HG02840 (cell line): ENCODE data around the gene ZNF74.

ENCODE experiments used
- ATAC-seq: cut with Tn5 transposase; IDR thresholded peaks from one replicate; pipeline ENCODE4 v1.9.1; 2021; ENCODE audit warnings: mild to moderate bottlenecking, moderate library complexity, moderate number of reproducible peaks; ENCODE audit not compliant: unreplicated experiment, low FRiP score

The ZNF74 gene

DNA sequence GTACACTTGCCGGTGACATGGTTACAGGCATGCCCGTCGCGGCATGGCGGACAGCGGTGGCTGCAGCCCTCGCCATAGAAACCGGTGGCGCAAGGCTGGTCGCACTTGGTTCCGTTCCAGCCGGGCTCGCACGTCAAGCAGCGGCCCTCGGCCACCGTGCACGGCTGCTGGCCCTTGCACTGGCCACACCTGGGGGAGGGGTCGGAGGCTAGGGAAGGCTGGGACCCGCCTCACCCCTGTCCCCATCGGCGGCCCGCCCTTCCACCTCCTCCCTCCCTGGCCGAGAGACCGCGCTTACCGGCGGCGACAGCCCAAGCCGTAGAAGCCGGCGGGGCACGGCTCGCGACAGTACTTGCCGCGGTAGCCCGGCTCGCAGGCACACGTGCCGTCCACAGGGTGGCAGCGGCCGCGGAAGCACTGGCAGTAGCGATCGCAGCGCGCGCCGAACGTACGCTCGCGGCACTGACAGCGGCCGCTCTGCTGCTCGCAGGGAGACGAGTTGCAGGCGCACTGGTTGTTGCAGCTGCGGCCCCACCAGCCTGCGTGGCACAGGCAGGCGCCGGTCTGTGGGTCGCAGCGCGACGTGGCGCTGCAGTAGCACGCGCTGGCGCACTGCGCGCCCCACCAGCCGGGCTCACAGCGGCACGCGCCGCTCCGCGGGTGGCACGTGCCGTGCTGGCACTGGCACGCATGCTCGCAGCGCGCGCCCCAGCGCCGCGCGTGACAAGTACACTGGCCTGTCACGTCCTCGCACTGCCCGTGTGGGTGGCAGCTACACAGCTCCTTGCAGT is 37.0 kb downstream of the ZNF74 start:
- no peak for ATAC-seq

DNA sequence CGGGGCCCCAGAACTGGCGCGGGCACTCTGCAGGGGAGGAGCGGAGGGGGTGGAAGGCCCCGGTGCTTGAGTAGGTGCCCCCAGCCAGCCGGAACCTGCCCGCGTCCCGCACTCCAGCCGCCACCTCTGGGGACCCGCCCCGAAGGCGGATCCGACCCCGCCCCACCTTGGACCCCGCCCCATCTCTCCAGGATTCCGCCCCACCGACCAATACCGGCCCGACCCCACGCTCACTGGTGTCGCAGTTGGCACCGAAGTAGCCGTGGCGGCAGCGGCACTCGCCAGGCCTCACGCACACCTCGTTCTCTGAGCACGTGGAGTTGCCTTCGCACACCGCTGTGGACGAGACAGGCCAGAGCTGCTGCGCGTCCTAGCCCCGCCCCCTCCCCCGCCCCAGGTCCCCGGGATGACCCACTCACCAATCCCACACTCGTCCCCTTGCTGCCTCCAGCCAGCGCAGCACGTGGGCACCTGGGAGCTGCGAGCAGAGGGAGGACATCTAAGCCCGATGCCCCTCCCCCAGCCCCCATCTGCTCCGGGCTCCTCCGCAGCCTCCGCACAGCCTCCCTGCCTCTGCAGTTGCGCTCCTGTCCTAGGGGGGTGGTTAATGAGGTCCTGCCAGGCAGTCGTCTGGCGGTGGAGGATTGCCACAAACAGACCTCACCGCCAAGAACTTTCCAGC is 37.7 kb downstream of the ZNF74 start:
- ATAC-seq = no peak

DNA sequence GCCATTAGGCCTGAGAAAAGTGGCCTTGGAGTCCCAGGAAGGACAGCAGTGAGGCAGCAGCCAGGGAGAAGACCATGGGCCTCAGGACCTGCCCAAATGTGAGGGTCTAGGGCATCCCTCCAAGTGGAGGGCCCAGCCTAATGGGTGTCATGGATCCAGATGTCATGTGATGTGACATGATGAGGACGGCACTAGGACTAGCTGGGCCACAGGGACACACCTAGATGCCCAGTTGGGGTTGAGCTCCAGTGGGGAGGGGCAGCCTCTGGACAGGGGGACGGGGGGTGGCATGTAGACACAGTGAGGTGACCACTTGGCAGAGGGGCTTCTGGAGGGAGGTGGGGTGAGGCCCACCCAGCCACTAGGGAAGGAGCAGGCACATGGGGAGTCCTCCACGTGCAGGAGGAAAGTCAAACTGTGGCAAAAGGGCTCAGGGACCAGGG is 38.3 kb downstream of the ZNF74 start:
- no peak for ATAC-seq

DNA sequence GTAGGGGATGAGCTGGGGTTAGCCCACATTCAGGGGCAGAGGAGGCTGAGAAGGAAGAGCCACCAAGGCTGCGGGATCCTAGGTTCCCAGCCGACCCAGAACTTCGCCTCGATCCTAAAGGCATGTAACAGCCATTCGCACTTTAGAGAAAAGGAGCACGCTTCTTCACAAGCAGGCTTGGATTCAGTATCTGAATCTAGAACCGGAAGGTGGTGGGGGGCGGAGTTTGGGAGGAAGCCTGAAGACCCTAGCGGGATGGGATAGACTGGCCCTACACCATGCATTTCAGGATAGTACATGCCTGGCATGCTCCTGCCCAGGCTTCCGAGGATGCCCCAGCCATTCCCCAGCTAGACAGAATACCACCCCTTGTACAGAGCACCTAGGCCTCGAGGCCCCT is 39.2 kb downstream of the ZNF74 start:
- no peak for ATAC-seq

DNA sequence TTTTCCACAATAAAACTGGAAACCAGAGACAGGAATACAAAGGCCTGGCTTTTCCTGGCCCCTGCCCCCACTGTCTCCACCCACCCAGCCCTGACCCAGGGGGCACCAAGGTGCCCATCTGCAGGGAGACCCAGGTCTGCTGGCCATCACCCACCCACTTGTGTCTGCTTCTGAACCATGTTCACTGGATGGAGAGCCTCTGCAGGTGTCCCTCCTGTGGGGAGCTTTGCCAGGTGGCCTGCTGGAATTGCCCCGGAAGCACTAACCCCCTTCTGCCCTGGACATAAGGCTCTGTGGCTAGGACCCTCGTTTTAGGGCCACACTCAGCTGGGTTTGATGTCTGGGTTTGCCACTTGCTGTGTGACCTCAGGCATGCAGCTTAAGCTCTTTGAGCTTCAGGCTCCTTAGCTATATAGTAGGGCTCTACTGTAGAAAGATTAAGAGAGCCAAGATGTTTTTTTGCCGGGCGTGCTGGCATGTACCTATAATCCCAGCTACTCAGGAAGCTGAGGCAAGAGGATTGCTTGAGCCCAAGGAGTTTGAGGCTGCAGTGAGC is 39.8 kb downstream of the ZNF74 start:
- no peak for ATAC-seq

DNA sequence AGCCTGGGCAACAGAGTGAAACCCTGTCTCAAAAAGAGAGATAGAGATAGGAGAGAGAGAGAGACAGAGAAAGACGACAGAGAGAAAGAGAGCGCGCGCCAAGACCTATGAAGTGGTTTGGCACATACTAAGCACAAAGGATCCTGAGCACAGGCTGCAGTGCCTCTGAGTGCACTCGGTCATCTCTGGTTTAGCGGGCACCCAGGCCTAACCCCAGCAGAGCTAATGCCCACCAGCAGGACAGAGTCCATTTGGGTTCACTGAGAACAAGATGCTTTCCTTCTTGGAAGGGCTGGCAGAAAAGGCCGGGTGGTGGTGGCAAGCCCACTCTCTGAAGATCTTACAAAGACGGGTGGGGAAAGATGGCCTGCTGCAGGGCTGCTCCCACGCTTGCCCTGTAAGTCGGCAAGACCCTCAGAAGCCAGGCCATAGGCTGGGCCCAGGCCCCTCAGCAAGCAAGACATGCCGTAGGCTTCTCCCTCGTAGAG is 40.4 kb downstream of the ZNF74 start:
- no peak for ATAC-seq

DNA sequence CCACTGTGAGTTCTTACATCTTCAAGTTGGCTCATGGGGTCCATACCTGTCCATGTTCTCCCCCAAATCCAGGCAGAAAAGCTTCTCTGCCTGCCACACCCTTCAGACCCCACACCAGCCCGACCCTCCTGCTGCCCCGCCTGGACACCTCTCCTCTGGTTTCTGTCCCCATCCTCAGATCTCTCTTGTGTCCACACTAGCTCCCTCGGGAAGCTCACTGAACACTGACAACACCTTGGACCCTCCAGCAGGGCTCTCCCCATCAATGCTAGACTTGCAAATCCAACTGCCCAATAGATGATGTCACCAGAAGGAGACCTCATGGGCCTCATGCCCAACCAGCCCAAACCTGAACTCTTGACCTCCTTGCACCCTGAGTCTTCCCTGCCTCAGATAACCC is 40.8 kb downstream of the ZNF74 start:
- no peak for ATAC-seq

DNA sequence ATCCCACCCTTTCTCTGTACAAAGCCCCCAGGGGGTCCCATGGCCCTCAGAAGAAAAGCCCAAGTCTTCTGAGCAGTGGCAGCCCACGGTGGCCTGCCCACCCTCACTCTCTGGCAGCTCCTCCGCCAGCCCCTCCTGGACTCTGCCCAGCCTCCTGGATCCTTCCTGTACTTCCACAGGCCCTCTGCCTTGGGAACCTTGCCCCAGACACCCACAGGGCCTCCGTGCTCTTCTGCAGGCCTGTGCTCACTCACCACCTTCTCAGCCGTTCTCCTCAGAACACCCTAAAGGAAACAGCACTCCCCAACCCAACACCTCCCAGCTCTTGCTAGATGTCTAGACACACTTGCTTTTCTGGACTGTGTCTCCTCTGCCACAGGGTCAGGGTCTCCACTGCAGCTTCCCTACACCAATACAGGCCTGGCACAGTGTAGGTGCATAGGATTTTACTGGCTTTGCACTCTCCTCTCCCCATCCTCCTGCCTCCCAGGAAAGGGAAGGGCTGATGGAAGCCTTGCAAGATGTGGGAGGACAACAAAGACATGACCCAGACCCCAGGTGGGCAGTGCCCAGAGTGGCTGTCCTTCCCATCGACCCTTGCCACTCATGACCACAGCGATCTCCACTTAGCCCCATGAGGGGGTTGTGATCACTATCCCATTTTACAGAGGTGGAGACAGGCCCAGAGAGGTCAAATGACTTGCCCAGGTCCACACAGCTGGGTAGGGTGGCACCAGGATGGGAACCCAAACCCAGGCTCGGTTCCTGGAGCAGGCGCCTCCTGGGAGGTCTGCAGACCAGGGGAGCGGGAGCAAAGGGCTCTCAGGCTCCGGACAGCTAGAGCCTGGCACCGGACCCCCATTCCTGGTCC is 41.7 kb downstream of the ZNF74 start:
- ATAC-seq = no peak

DNA sequence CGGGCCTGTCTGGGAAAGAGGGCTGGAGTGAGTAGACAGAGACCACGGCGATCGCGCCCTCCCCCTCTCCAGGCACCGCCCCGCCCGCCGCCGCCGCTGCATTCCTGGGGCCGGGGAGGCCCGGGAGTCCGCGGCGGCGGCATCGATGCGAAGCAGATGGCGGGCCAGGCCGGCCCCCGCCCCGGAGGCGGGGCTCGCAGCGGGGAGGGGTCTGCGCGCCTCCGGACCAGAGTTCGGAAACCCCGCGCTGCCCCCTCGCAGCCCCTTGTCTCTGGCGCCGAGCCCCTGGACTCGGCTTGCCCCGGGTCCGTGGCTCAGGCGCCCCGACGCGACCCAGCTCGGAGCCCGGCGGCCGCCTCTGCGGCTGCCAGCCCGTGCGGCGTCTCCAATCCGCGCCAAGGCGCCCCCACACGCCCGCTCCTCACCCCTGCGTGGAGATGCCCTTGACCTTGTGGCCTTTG is 42.4 kb downstream of the ZNF74 start:
- no peak for ATAC-seq

DNA sequence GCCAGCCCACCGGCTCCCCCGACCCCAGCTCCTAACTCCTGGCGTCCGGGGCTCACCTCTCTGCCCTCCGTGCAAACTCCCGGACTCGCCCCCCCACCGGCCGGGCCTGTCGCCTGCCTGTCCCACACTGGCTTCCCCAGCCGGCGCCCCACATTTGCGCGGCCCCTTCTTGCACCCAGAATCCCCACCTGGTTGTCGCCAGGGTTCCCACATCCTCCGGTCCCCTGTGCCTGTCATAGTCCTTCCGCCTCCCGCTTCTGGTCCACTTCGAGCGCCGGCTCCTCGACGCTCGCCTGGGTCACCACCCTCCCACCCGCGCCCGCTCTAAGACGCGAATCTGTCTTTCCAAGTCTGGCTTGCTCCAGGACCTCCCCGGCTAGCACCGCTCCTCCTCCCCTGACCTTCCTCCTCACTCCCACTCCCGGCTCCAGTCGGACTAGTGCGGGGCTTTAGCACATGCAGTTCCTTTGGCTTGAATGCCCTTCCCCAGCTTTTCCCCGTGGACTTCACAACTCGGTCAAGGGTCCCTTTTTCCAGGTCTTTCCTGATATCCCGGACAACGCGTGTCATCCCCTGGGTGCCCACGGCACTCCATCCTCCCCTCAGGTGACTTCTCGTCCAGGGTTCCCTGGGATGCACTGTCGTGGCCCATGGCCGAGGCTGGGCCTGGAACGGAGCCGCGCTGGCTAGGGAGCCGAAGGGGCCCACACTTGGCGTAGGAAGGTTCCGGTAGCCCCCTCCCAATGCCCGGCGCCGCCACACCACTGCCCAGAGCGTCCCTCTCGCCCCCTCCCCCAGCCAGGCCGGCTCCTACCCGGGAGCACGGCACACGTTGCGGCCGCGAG is 43.0 kb downstream of the ZNF74 start:
- no peak for ATAC-seq

DNA sequence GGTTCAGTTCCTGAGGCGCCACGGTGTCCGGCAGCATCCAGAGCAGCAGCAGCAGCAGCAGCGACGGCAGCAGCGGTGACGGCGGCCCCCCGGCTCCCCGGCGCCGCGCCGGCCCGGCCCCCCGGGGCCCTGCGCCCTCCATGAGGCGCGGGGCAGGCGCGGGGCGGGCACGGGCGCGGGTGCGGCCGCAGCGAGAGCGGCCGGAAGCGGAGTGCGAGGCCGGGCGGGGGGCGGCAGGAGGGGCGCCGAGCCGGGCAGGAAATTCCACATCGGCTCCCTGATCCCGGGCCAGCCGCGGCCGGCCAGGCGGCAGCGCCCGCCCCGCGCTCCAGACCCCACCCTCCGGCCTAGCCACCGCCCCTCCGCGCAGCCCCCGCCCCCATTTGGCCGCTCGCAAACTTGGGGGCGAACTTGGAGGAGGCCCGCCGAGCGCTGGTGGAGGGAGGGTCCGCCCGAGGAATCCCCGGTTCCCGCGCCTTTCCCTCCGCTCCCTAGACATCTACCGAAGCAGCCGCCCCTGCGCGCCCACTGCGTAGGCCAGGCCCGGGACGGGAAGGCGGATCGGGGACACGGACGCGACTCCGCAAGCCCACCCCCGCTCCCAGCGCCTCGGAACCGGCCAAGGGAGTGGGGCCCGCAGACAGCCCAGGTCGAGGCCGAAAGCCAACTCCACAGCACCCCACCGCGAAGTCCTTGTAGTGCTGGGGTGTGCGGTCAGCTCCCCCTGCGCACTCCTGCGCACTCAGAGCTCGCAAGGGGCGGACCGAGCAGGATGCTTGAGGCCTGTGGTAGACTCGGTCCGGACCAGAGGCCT is 43.9 kb downstream of the ZNF74 start, which contains the start of gene SCARF2:
Gene SCARF2, minus strand, starts transcription at position 213 of the 814 bp plus-strand sequence. Its CDS starts 71 bp downstream, at position 142.
- no peak for ATAC-seq

DNA sequence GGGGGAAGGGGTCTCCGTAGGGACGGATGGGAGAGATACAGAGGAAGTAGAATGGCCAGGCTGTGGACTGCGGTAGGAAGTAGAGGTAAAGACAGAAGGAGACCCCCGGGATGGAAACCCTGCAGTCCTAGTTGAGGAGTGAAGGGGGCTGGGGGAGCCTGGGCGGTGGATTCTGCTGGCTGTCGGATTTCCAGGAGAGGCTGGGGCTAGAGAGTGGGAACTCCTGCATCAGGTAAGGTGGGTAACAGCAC is 44.4 kb downstream of the ZNF74 start:
- no peak for ATAC-seq

DNA sequence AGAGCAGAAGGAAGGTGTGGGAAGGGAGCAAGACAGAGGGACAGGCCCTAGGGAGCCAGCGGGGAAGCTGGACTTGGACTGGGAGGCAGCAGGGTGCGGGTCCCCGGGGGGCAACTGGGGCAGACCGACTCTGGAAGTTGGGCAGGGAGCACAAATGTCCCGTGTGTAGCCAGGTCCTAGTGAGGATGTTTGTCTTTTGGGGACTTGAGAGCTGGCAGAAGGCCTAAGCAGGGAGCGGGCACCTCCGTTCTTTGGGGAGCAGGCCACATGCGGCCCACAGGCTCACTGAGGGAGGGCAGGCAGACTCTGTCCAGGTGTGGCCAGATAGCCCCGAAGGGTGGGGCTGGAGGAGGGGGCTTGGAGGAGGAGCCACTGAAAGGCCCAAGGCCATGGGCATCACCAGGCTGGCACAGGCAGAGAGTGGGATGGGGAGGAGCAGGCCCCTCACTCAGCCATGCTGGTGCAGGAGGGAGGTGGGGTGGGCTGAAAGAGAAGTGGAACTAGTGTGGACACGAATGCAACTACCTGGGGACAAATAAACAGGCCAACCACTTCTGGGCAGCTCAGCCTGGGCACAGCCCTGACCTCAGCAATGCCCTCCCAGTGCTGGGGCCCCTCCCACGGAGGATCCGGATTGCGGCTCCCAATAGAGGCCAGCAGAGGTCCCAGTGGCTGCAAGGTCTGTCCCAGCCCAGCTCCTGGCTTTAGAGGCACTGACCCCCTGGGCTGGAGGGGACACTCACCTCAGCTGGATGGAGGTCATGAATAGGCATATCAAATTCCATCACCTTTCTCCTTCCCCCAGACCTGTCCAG is 44.9 kb downstream of the ZNF74 start:
- no peak for ATAC-seq

DNA sequence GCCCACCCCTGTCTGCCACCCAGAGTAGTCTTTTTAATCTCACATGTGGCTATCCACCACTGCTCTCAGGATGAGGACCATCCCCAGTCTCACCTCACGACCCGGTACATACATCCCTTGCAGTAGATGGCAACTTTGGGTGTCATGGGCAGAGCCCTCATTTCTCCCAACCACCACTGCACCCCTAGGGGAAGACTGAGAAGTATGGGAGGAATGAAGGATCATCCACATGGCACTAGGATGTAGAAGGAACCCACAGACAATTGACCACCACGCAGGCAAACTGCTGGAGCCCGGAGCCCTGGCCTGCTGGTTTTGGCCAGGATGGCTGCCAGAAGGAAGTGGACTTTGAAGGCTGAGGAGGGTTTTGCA is 45.6 kb downstream of the ZNF74 start:
- ATAC-seq = no peak

DNA sequence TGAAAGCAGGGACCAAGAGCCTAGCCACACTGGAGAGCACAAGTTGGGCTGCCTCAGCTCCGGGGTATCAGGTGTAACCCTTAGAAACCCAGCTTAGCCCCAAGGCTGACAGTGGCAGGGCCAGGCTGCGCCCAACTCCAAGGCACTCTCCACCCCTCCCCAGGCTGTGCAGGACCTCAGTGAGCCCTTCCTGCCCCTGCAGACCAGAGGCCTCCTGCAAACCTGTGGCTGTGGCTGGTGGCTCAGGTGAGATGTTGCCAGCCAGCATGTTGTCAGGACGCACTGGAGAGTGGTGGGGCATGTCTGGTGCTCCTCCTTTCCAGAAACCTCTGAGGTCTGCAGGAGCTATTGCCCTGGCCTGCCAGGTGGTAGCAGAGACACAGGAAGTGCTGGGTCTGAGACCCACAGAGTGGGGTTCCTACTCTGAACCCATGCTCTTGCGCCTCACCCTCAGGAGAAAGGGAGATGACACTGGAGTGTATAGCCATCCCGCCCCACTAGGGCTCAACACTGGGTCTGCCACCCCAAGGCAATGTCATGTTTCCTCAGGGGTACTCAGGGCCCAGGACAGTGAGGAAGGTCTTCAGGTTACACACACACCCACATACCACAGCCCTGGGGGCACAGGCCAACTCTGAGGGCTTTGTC is 46.1 kb downstream of the ZNF74 start:
- no peak for ATAC-seq

DNA sequence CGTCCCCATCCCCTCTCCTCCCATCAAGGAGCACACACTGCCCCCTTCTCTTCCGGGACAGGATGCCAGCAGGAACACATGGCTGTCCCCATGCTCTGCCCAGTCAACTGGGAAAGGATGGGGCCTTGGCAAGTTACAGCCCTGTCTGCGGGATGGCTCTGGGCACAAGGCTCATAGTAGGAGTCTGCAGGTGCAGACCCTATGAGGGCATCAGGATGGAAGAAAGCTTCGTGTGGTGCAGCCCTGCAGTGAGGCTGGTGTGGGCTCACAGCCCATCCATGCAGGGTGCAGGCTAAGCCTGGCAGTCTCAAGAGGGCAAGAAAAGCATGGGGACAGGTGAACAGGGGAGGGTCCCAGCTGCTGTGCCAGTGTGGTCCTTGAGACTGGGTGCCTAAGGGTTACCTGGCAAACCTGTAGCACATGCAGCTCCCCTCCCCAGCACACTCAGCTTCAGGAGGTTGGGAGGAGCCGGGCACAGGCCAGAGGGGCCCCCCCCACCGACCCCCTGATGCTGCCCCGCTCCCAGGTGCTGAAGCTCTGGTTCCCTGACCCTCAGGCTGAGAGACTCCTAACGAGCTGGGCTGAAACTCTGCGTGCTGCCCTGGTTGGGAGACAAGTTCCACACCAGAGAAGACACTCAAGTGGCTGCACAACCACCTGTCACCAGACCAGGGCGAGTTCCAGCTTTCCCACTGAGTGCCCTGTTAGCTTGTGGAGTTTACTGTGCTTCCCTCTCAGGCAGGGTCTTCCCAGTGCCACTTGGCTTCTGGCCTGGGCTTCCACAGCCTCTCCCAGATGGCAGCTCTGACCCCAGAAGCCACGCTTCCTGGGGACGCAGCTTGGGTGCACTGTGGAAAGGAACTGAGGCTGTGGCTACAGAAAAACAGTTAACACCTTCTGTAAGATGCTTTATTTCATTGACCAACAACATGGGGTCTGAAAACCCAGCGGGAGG is 47.0 kb downstream of the ZNF74 start:
- no peak for ATAC-seq
